Muscle of arm (tissue), 12 donors: ENCODE data around the gene CIDEB. TPM values are rescaled to one million over a fixed set of nuclear protein-coding genes. Genes with fewer than 3 reads are reported as not detected.

Experiments
- DNase-seq: peaks from one replicate; pipeline ENCODE4 v3.0.0-alpha.2; 2013
- polyA plus RNA-seq, 12 donors: library from polyadenylated mRNA; unstranded; fragments of 120-200 nt; gene quantifications; one replicate each; pipeline ENCODE4 v1.2.1, GENCODE V29; 2013; ENCODE audit not compliant: insufficient read length in 12 of 12

The CIDEB gene
- polyA plus RNA-seq, 12 donors, result 7.3 to 28.8 (median 11.2) TPM; not detected in 1

- no peak for DNase-seq
These were observed 15.5 kb downstream of the CIDEB start for GRCh38 chr14:24292118-24292807.

- DNase-seq, result no peak
These were observed 16.2 kb downstream of the CIDEB start for GRCh38 chr14:24291446-24292117.

- no peak for DNase-seq
These were observed 17.0 kb downstream of the CIDEB start for GRCh38 chr14:24290746-24291145.

DNA sequence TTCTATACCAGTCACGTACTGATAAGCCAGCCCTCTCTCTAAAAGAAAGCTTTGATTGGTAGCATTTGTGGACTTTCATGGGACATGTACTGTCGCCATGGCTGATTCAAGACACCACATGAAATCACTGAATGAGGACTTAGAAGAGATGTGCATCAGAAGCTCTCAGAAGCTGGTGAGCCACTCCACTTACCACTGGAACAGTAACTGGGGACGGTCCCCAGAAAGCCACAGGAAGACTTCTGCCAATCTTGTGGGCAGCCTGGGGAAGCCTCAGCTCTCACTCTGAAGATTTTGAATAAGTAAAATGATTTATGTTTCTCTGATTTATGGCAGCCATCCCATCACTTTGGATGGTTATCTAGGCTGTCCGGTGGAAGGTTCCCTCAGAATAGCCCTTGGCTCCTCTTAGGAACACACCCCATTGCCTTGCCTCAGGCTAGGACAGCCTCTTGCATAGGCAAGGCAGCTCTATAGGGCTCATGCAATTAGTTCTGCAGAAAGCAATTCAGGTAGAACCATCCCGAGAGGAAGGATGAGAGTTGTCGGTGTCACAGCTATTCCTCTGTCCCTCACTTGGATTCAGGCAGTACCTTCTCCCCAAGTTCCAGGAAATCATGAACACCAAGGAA lies 18.0 kb downstream of the CIDEB start:
- no peak for DNase-seq

DNA sequence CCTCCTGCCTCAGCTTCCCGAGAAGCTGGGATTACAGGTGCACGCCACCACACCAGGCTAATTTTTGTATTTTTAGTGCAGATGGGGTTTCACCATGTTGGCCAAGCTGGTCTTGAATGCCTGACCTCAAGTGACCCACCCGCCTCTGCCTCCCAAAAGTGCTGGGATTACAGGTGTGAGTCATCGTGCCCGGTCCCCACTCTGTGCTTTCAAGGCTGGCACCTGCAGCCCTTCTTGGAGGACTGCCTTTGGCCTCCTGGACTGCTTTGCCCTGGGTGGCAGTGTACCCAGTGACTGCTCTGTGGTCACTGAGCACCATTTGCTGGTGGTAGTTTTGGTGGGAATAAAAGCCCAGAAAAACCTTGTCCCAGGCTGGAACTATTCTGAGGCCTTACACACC lies 20.8 kb downstream of the CIDEB start:
- DNase-seq, result no peak

- no peak for DNase-seq
These were observed 22.4 kb downstream of the CIDEB start for GRCh38 chr14:24285351-24285750.

DNA sequence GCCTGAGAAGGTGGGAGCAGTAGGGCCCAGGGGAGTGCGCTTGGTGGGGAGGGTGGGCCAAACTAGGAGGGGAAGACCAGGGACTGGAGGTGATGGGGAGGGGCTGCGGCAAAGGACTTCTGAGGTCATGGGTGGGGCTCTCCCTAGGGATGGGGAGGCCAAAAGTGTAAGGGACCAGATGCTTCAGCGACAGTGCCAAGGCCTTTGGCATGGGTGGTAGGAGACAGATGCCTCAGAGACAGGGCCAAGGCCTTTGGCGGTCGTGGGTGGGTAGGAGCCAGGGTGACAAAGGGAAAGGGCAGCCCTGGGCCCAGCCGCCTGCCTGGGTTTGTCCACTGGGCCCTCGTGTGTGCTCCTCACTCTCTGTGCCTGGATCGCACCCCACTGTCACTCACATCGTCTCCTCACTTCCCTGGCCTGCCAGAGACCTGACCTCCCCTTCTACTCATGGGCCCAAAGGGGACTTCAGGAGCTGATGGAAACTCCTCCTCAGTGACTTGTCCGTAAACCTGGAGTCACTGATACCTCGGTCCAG lies 23.2 kb downstream of the CIDEB start:
- no peak for DNase-seq

- DNase-seq, result no peak
These were observed 23.8 kb downstream of the CIDEB start for GRCh38 chr14:24283796-24284460.

GRCh38 chr14:24282736-24283135 lies 25.0 kb downstream of the CIDEB start:
- no peak for DNase-seq

GRCh38 chr14:24281636-24282035 lies 26.1 kb downstream of the CIDEB start:
- DNase-seq, result no peak

DNA sequence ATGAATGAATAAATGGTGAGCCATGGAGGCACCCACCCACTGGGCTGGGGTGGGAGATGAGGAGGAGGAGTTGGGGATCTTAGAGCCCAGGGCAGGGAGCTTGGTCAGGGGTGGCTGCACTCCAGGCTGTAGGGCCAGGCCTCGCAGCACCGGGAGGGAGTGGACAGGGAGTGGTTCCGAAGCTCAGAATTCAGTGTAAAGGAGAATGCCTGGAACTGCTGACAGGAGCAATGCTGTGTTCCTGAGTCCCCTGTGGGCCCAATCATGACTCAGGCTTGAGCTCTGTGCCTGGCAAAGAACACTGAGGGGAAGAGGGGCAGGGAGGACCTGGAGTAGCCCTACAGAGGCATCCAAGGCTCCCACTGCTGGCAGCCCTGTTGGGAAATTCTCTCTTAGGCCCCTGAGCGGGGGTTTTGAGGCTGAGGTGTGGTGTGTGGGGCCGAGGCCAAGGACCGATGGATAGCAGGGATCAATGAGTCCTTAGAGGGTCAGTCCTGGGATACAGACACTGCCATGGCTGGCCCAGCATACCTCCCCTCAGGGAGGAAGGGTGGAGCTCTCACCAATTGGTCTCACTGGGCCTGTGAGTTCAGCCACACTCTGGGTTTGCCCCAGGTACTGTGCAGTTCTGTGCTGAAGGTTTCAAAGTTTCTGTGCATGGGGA lies 26.8 kb downstream of the CIDEB start:
- no peak for DNase-seq

DNA sequence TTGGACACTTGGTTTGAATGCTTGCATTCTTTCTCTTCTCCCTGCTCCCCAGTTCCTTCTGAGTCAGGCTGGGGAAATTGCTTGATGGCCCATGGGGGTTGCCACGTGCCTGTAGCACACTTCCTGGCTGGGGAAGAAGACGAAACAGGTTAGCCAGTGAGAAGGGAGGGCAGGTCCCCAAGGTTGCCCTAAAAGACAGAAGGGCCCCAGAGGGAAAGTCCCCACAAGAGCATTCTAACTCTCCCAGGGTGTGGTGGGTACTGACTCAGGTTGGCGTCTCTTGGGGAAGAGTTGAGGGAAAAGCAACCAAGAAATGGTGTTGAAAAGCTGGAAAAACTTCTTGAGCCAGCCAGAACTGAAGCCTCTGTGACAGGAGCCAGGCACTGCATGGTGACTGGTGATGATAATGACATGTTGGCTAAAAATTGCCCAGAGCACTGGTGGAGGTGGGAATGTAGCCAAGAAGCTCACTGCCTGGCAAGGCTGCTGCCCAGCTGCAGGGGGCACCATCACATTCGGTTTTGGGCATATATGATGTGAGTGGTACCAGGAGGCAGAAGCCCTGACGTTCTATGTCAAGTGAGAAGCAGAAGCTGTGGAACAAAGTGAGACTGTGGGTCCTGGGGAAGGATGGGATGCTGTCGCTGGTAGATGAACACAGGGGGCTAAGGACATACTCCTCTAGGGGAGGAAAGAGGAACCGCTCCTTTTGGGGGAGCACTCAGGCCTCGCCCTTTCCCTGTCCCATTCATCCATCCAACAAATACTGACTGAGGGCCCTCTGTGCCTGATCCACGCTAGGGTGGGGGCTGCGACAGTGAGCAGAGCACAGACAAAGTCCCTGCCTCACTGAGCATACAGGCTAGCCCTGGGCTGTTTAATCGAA lies 28.2 kb downstream of the CIDEB start:
- no peak for DNase-seq

DNA sequence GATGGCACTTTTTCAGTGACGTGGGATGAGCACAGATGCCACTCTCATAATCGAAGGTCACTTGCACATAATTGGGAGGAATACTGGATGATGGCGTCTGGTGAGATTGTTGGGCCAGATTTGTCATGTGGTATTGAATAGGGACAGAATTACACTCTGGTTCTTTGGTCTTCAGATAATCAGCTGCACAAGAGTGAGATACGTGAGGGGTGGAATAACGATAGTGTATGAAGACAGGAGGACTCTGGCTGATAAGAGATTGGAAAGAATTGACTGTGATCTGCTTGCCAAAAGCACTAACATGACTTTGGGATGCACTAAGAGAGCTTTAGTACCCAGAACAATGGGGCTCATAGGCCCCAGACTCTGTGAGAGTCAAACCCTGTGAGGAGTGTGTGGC lies 29.4 kb downstream of the CIDEB start:
- no peak for DNase-seq

GRCh38 chr14:24277606-24278321 lies 30.0 kb downstream of the CIDEB start:
- no peak for DNase-seq

- no peak for DNase-seq
These were observed 30.7 kb downstream of the CIDEB start for GRCh38 chr14:24277071-24277470.

GRCh38 chr14:24274101-24274543 lies 33.7 kb downstream of the CIDEB start:
- DNase-seq, result no peak

DNA sequence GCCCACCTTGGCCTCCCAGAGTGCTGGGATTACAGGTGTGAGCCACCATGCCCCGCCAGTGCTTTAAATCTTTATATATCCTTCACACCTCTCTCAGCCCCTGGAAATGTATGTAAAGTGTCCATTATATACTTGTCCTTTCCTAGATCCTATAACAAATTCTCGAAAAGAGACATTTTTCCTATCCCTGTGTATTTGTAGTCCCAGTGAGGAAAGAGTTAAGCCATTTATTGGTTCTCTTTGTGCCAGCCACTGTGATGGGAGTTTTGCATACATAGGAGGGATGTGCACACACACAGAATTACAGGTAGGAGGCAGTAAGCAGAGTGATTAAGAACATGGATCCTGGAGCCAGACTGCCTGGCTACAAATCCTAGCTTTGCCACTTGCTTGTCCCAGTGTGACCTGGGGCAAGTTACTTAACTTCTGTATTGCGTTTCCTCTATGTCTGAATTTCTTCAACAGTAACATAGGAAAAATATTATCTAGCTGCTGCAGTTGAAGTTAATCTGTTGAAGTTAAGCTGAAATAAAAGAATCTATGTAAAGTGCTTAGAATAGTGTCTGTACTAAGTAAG lies 34.3 kb downstream of the CIDEB start:
- DNase-seq, result no peak

GRCh38 chr14:24272467-24272866 lies 35.3 kb downstream of the CIDEB start:
- no peak for DNase-seq

- DNase-seq, result no peak
These were observed 35.9 kb downstream of the CIDEB start for GRCh38 chr14:24271834-24272263.
